GM23338 (cell line): ENCODE data around the gene ST3GAL4.

Experiments
- CREB1 ChIP-seq: fragments of 250-450 bp; sonication (Bioruptor Pico); IDR thresholded peaks from 2 replicates; pipeline ENCODE4 v1.5.0; 2020; ENCODE audit warnings: low read depth, mild to moderate bottlenecking, moderate library complexity
- CTCF ChIP-seq, 2 experiments: fragments of 200-600 bp in 1 of 2; sonication (generic) in 1 of 2; conservative IDR thresholded peaks; 2 replicates each; pipeline versions ENCODE4 v1.5.1 to v1.6.1; 2016 to 2017; ENCODE audit warnings: antibody characterized with exemption in 2 of 2, low read depth in 2 of 2, mild to moderate bottlenecking in 2 of 2, moderate library complexity in 1 of 2
- ETS1 ChIP-seq: IDR thresholded peaks from 2 replicates; pipeline ENCODE4 v1.6.1; 2016; ENCODE audit warnings: antibody characterized with exemption
- EZH2 ChIP-seq: fragments of 200-600 bp; sonication (generic); IDR thresholded peaks from one replicate; pipeline ENCODE4 v1.8.0; 2017; ENCODE audit warnings: antibody characterized with exemption, mild to moderate bottlenecking, low read depth; ENCODE audit not compliant: unreplicated experiment
- EZH2phosphoT487 ChIP-seq: fragments of 200-600 bp; sonication (generic); IDR thresholded peaks from one replicate; pipeline ENCODE4 v1.8.1; 2018; ENCODE audit warnings: antibody characterized with exemption; ENCODE audit not compliant: unreplicated experiment
- JUNB ChIP-seq: IDR thresholded peaks from one replicate; pipeline ENCODE4 v1.6.1; 2016; ENCODE audit warnings: antibody characterized with exemption; ENCODE audit not compliant: unreplicated experiment
- NANOG ChIP-seq: IDR thresholded peaks from 2 replicates; pipeline ENCODE4 v1.6.1; 2016; ENCODE audit warnings: antibody characterized with exemption, borderline replicate concordance
- POLR2AphosphoS5 ChIP-seq: IDR thresholded peaks from 2 replicates; pipeline ENCODE4 v1.6.1; 2016; ENCODE audit warnings: antibody characterized with exemption, low read depth
- REST ChIP-seq: IDR thresholded peaks from one replicate; pipeline ENCODE4 v1.6.1; 2018; ENCODE audit warnings: antibody characterized with exemption; ENCODE audit not compliant: unreplicated experiment
- STAT1 ChIP-seq: IDR thresholded peaks from one replicate; pipeline ENCODE4 v1.6.1; 2016; ENCODE audit warnings: antibody characterized with exemption; ENCODE audit not compliant: unreplicated experiment
- ZNF114 ChIP-seq: fragments of 250-450 bp; sonication (Bioruptor Pico); IDR thresholded peaks from 2 replicates; pipeline ENCODE4 v1.5.0; 2020; ENCODE audit warnings: mild to moderate bottlenecking, moderate library complexity
- ZNF331 ChIP-seq: fragments of 250-450 bp; sonication (Bioruptor Pico); IDR thresholded peaks from 2 replicates; pipeline ENCODE4 v1.5.0; 2020; ENCODE audit warnings: low read depth, mild to moderate bottlenecking, moderate library complexity
- ZNF462 ChIP-seq: fragments of 250-450 bp; sonication (Bioruptor Pico); IDR thresholded peaks from 2 replicates; pipeline ENCODE4 v1.5.0; 2020; ENCODE audit warnings: mild to moderate bottlenecking, moderate library complexity

GRCh38 chr11:126357055-126357962 is 1.8 kb downstream of the ST3GAL4 start:
- TF ChIP-seq EZH2phosphoT487 = no peak
- TF ChIP-seq CTCF (conservative IDR thresholded peaks at IDR 0.05; ENCODE audit: low read depth in 2 of 2) = no peak
- TF ChIP-seq REST = no peak
- TF ChIP-seq POLR2AphosphoS5 = no peak
- TF ChIP-seq EZH2 = no peak
- no peak for TF ChIP-seq CREB1 (CRISPR knock-in tag)
- TF ChIP-seq ETS1 = no peak
- TF ChIP-seq NANOG = no peak
- no peak for TF ChIP-seq ZNF331 (CRISPR knock-in tag)
- TF ChIP-seq ZNF114 = no peak
- no peak for TF ChIP-seq JUNB
- TF ChIP-seq STAT1 = no peak
- no peak for TF ChIP-seq ZNF462 (CRISPR knock-in tag)
